Measurements from ENCODE around the gene SERP2.

DNA sequence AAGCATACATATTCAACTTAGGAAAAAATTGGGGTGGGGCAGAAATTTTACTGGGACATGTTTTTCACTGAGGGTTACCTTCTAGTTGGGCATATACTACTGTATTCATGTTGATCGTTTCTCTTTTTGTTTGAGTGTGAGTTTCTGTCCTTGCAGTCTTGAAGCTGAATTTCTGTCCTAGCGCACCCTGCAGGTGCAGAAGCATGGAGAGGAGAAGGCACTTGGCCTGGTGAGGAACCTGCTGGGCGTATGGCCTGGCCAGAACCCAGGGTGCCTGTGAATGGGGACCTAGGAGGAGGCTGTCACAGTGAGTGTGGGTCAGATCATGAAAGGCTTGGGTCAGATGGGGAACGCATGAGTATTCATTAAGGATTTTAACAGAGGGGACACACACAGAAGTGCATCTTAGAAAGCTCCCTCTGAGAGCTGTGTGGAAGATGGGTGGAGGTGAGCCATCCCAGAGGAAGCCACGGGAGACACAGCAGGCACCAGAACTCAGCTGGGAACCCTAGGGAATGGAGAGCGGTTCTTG lies 36.8 kb downstream of the SERP2 start:
- TF ChIP-seq, protein P1, sequence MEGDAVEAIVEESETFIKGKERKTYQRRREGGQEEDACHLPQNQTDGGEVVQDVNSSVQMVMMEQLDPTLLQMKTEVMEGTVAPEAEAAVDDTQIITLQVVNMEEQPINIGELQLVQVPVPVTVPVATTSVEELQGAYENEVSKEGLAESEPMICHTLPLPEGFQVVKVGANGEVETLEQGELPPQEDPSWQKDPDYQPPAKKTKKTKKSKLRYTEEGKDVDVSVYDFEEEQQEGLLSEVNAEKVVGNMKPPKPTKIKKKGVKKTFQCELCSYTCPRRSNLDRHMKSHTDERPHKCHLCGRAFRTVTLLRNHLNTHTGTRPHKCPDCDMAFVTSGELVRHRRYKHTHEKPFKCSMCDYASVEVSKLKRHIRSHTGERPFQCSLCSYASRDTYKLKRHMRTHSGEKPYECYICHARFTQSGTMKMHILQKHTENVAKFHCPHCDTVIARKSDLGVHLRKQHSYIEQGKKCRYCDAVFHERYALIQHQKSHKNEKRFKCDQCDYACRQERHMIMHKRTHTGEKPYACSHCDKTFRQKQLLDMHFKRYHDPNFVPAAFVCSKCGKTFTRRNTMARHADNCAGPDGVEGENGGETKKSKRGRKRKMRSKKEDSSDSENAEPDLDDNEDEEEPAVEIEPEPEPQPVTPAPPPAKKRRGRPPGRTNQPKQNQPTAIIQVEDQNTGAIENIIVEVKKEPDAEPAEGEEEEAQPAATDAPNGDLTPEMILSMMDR (conservative IDR thresholded peaks at IDR 0.05 in 1 of 2, IDR thresholded peaks at IDR 0.05 in 1 of 2; ENCODE audit: extremely low read depth in 1 of 2, insufficient read depth in 1 of 2, low read depth in 1 of 2, low read length in 2 of 2) = no peak
- no peak for TF ChIP-seq EZH2 (IDR thresholded peaks at IDR 0.05; ENCODE audit: borderline replicate concordance, low read length)
